K562 (cell line): ENCODE results near the gene LCA5L. TPM values are rescaled to one million over a fixed set of nuclear protein-coding genes. Genes with fewer than 3 reads are reported as not detected.

Source experiments
- ATAC-seq: fragments of 200-7000 bp; cut with Tn5 transposase; 3 replicates; pipeline ENCODE4 v1.9.1; 2020; ENCODE audit warnings: moderate library complexity
- BruUV-seq: library from RNA; stranded (reverse); fragments of 400-500 nt; replicated peaks from 2 replicates; lab custom pipeline; 2021; lab: Mats Ljungman, UMichigan
- CTCF ChIA-PET: fragments of 300-600 bp; formaldehyde crosslinking; extraction: SDS; loops from one replicate; lab custom pipeline; 2021; ENCODE audit warnings: low intra/inter-chr PET ratio; lab: Yijun Ruan, JAX
- POLR2A ChIA-PET: fragments of 300-600, 350-650 bp; sonication (Branson Sonifier 250); formaldehyde crosslinking; extraction: SDS; loops from one replicate; lab custom pipeline; 2021; ENCODE audit warnings: antibody characterized with exemption, inconsistent platforms; lab: Yijun Ruan, JAX
- DNase-seq, 4 experiments: peaks; one replicate each; pipeline versions ENCODE4 v3.0.0 to v3.0.0-alpha.2; 2011 to 2018; ENCODE audit warnings: low spot score in 3 of 4, mixed read lengths in 3 of 4; ENCODE audit errors: extremely low read depth in 1 of 4
- FAIRE-seq: peaks from 2 replicates; lab custom pipeline; 2011; peaks lifted over from hg19 to GRCh38; lab: Jason Lieb, UNC
- H2AFZ ChIP-seq: 2 replicates; pipeline ENCODE4 v1.6.0; 2011; ENCODE audit warnings: low read depth, low read length, control low read depth, inconsistent platforms
- H3K27ac ChIP-seq: fragments of 200-600 bp; 3 replicates; pipeline ENCODE4 v1.8.0; 2011; ENCODE audit warnings: low read depth, mild to moderate bottlenecking, control low read depth, inconsistent platforms, low read length, moderate library complexity, mixed read lengths; ENCODE audit errors: extremely low read depth
- H3K27me3 ChIP-seq, 2 experiments: fragments of 300-600 bp in 1 of 2; 2 replicates in 1 of 2; 3 replicates in 1 of 2; pipeline versions ENCODE4 v1.6.0 to v1.8.0; 2011; ENCODE audit warnings: inconsistent platforms in 2 of 2, low read length in 2 of 2, mild to moderate bottlenecking in 1 of 2, mixed read lengths in 1 of 2, moderate library complexity in 1 of 2; ENCODE audit not compliant: control insufficient read depth in 2 of 2, insufficient read depth in 2 of 2
- H3K36me3 ChIP-seq: fragments of 300-600 bp; 3 replicates; pipeline ENCODE4 v1.8.0; 2011; ENCODE audit warnings: mild to moderate bottlenecking, low read length, inconsistent platforms; ENCODE audit not compliant: control insufficient read depth, insufficient read depth
- H3K4me1 ChIP-seq, 2 experiments: fragments of 200-600 bp in 1 of 2; replicated peaks in 1 of 2; 2 replicates in 1 of 2; 3 replicates in 1 of 2; pipeline versions ENCODE4 v1.5.1 to v1.8.0; 2011; ENCODE audit warnings: inconsistent platforms in 2 of 2, low read length in 2 of 2, mild to moderate bottlenecking in 1 of 2, mixed read lengths in 1 of 2, moderate library complexity in 1 of 2; ENCODE audit not compliant: control insufficient read depth in 2 of 2, insufficient read depth in 2 of 2
- H3K4me2 ChIP-seq: 2 replicates; pipeline ENCODE4 v1.6.1; 2011; ENCODE audit warnings: low read length, control low read depth, inconsistent platforms, mixed read lengths; ENCODE audit not compliant: insufficient read depth
- H3K4me3 ChIP-seq: fragments of 200-600 bp; sonication (generic), shearing (Covaris generic); 2 replicates; pipeline ENCODE4 v1.5.1; 2016; ENCODE audit warnings: control low read depth, inconsistent platforms
- H3K79me2 ChIP-seq: fragments of 200-600 bp; 3 replicates; pipeline ENCODE4 v1.8.0; 2011; ENCODE audit warnings: low read length, inconsistent platforms; ENCODE audit not compliant: control insufficient read depth, insufficient read depth
- H3K9ac ChIP-seq, 2 experiments: 2 replicates each; pipeline versions ENCODE4 v1.6.0 to v1.6.1; 2011; ENCODE audit warnings: low read depth in 2 of 2, low read length in 2 of 2, control low read depth in 1 of 2, inconsistent platforms in 1 of 2, mild to moderate bottlenecking in 1 of 2, mixed read lengths in 1 of 2; ENCODE audit not compliant: insufficient read depth in 1 of 2
- H3K9me1 ChIP-seq: one replicate; pipeline ENCODE4 v1.6.0; 2011; ENCODE audit warnings: inconsistent platforms, mild to moderate bottlenecking, low read length, moderate library complexity; ENCODE audit not compliant: control insufficient read depth, insufficient read depth
- H3K9me3 ChIP-seq: replicated peaks from 2 replicates; pipeline ENCODE4 v1.5.1; 2011; ENCODE audit warnings: low read depth, low read length, inconsistent platforms; ENCODE audit not compliant: control insufficient read depth, insufficient read depth
- H4K20me1 ChIP-seq: replicated peaks from 2 replicates; pipeline ENCODE4 v1.6.1; 2011; ENCODE audit warnings: low read length, inconsistent platforms, mixed read lengths; ENCODE audit not compliant: control insufficient read depth, insufficient read depth
- NFATC3 ChIP-seq: fragments of 450-650 bp; IDR thresholded peaks from 2 replicates; pipeline ENCODE4 v1.6.1; 2017; ENCODE audit warnings: mild to moderate bottlenecking
- PPARD ChIP-seq: fragments of 250-450 bp; sonication (Bioruptor Pico); IDR thresholded peaks from 2 replicates; pipeline ENCODE4 v1.8.0; 2022; ENCODE audit warnings: inconsistent platforms, mild to moderate bottlenecking, moderate library complexity
- ZC3H8 ChIP-seq: fragments of 450-650 bp; IDR thresholded peaks from 2 replicates; pipeline ENCODE4 v1.6.1; 2017
- ZKSCAN8 ChIP-seq: fragments of 200-800 bp; sonication (Bioruptor generic); IDR thresholded peaks from 2 replicates; pipeline ENCODE4 v1.6.1; 2016; ENCODE audit warnings: missing genetic modification characterization, missing compliant biosample characterization
- ZNF561 ChIP-seq: fragments of 450-650 bp; formaldehyde crosslinking; conservative IDR thresholded peaks from 2 replicates; pipeline ENCODE4 v1.4.0; 2020; ENCODE audit warnings: mild to moderate bottlenecking, moderate library complexity
- ZNF696 ChIP-seq: fragments of 250-450 bp; sonication (Bioruptor Pico); conservative IDR thresholded peaks from 2 replicates; pipeline ENCODE4 v1.4.0; 2020; ENCODE audit warnings: mild to moderate bottlenecking, moderate library complexity
- WGBS: fragments of 100-300 bp; shearing (Covaris generic); methylation state at CpG from one replicate; pipeline ENCODE4 v1.1.6; 2016; ENCODE audit warnings: low coverage, mixed read lengths; ENCODE audit not compliant: insufficient coverage; ENCODE audit errors: missing lambda C conversion rate; 5-methylcytosine and 5-hydroxymethylcytosine counted together
- in situ Hi-C: fragments of 300-500 bp; cut with MboI; formaldehyde crosslinking; loops from 4 replicates; pipeline ENCODE4 v1.15.0; 2018; ENCODE audit warnings: inconsistent platforms, mixed read lengths
- intact Hi-C: fragments of 100-400 bp; cut with micrococcal nuclease; formaldehyde crosslinking; loops from 2 replicates; pipeline ENCODE4 v1.14.2; 2022
- polyA plus RNA-seq, 8 experiments: library from polyadenylated mRNA; depleted of rRNA in 4 of 8; stranded (reverse) in 5 of 8; unstranded in 3 of 8; fragments of >200 nt; fragmentation: Nextera tagmentation in 2 of 8; fragmentation: Illumina TruSeq in 1 of 8; extraction: Ambion mirVana in 2 of 8; extraction: Trizol in 1 of 8; gene quantifications; 2 replicates each; pipeline versions ENCODE4 v1.2.1 to v1.2.3, GENCODE V29; 2011 to 2014; ENCODE audit warnings: inconsistent platforms in 1 of 8, missing spikeins in 1 of 8
- total RNA-seq, 7 experiments: library from RNA; depleted of rRNA in 6 of 7; stranded (reverse); fragments of >200 nt in 6 of 7; fragmentation: Illumina TruSeq in 2 of 7; extraction: Trizol in 2 of 7; gene quantifications; 2 replicates each; pipeline versions ENCODE4 v1.2.1 to v1.2.3, GENCODE V29; 2011 to 2021; ENCODE audit warnings: low replicate concordance in 1 of 7
- TF ChIP-seq, protein P1 (sequence below), 2 experiments: fragments of 450-650 bp; IDR thresholded peaks; 2 replicates each; pipeline ENCODE4 v1.6.1; 2016; ENCODE audit warnings: mild to moderate bottlenecking in 2 of 2, borderline replicate concordance in 1 of 2, low read depth in 1 of 2, moderate library complexity in 1 of 2

Gene LCA5L
- total and polyA plus RNA-seq, 9 of the 15 experiments (the other 6 are each of a cell fraction or from before 2014, with no cell fraction given), result 1.8 to 4.9 (median 3.8) TPM

DNA sequence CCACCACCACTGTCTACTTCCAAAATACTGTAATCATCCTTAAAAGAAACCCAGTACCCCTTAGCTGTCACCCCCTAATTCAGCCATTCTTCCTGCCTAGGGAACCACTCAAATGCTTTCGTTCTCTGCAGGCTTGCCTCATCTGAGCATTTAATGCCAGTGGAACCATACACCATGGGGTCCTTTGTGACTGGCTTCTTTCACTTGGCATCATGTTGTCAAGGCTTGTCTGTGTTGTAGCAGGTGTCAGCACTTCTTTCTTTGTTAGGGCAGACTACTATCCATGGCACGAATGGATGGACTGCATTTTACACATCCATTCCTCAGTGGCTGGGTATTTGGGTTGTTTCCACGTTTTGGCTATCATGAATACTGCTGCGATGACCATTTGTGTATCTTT is 34.7 kb upstream of the LCA5L start (continued):
- TF ChIP-seq ZNF561 (CRISPR knock-in tag) (no peak), ZNF696 (no peak), PPARD (CRISPR knock-in tag) (no peak)

DNA sequence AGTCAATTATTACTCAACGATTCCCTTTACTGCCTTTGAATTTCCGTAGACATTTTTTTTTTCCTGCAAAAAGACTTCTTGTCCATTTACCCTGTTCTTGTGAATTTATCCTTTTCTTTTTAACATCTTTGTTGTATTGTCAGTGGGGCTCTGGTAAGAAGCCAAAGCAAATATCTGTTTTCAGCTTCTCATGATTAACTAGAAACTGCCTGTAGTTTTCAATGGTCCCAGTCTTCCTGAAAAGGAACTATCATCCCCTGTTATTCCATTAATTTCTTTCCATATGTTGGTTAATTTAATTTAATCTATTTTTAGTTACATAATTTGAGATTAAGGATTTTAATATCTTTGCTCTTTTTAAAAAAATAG is 34.2 kb upstream of the LCA5L start:
- BruUV-seq, result no TSS peak
- Histone ChIP-seq H3K27me3 (peaks cover 0 to 3% of the 10 kb centered on the region in 2 experiments; a peak in 1 of 5 replicates), H3K27ac (no peak overlapping the region), H2AFZ (no peak overlapping the region), H3K9me3 (no peaks in the 10 kb centered on the region), H3K4me3 (no peak overlapping the region), H3K36me3 (no peaks in the 10 kb centered on the region), H3K4me1 (no peaks in the 10 kb centered on the region), H4K20me1 (no peaks in the 10 kb centered on the region), H3K4me2 (no peak overlapping the region), H3K79me2 (no peaks in the 10 kb centered on the region), H3K9me1 (no peaks in the 10 kb centered on the region), H3K9ac (no peak overlapping the region)
- DNase-seq, result no peak
- ChIA-PET CTCF (no interaction called here), POLR2A (interaction anchor here (1.5 kb wide), 1 partner anchor 19 kb away, joined by 3 read pairs; no protein-coding TSS in a partner anchor)
- no peak for FAIRE-seq
- in situ Hi-C loops, result no loop called here
- intact Hi-C loops, result no loop called here
- 8% methylated on average over 2 of the region's 2 CpGs for WGBS
- no peak for ATAC-seq
- TF ChIP-seq ZKSCAN8 (CRISPR knock-in tag), result no peak
- no peak for TF ChIP-seq NFATC3
- no peak for TF ChIP-seq ZC3H8
- TF ChIP-seq, protein P1, sequence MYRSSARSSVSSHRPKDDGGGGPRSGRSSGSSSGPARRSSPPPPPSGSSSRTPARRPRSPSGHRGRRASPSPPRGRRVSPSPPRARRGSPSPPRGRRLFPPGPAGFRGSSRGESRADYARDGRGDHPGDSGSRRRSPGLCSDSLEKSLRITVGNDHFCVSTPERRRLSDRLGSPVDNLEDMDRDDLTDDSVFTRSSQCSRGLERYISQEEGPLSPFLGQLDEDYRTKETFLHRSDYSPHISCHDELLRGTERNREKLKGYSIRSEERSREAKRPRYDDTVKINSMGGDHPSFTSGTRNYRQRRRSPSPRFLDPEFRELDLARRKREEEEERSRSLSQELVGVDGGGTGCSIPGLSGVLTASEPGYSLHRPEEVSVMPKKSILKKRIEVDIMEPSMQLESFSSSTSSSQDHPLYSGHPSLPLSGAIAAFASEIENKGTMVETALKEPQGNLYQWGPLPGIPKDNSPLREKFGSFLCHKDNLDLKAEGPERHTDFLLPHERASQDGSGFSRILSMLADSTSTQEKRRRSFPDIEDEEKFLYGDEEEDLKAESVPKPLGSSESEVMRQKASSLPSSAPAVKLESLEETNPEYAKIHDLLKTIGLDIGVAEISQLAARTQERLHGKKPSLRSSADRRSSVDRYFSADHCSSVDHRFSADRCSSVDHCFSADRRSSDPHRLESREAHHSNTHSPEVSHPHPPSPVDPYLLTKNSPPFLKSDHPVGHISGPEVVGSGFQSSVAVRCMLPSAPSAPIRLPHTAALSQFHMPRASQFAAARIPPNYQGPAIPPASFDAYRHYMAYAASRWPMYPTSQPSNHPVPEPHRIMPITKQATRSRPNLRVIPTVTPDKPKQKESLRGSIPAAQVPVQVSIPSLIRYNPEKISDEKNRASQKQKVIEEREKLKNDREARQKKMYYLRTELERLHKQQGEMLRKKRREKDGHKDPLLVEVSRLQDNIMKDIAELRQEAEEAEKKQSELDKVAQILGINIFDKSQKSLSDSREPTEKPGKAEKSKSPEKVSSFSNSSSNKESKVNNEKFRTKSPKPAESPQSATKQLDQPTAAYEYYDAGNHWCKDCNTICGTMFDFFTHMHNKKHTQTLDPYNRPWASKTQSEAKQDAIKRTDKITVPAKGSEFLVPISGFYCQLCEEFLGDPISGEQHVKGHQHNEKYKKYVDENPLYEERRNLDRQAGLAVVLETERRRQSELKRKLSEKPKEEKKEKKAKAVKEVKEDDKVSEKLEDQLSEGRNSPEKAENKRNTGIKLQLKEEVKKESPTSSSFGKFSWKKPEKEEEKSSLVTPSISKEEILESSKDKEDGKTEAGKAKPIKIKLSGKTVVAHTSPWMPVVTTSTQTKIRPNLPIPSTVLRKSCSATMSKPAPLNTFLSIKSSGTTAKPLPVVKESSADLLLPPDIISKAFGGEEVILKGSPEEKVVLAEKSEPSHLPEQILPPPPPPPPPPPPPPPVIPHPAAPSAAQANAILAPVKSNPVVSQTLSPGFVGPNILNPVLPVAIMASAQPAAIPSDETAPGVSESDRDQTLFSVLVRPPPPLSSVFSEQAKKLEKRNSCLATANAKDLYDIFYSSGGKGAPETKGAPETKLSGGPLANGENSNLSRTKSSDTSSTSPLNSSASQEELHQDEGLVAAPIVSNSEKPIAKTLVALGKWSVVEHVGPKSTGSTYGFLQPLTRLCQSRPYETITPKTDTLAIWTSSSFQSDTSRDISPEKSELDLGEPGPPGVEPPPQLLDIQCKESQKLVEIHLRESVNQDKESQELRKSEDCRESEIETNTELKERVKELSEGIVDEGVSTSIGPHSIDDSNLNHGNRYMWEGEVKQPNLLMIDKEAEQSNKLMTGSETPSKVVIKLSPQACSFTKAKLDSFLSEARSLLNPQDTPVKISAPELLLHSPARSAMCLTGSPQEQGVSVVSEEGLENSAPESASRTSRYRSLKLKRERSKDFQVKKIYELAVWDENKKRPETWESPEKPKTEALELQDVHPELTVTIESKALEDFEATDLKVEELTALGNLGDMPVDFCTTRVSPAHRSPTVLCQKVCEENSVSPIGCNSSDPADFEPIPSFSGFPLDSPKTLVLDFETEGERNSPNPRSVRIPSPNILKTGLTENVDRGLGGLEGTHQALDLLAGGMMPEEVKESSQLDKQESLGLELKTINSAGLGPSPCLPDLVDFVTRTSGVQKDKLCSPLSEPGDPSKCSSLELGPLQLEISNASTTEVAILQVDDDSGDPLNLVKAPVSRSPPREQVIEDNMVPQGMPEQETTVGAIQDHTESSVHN (IDR thresholded peaks at IDR 0.05; ENCODE audit: borderline replicate concordance in 1 of 2, low read depth in 1 of 2), result no peak
